ENCODE measurements around the gene KCTD3.

Gene KCTD3

GRCh38 chr1:215566556-215567490, at the start of gene KCTD3:
KCTD3 (plus strand) TSS chr1:215567304; CDS start chr1:215567686, 382 bp downstream.
- DNase-seq: peak; percentile 13

DNA sequence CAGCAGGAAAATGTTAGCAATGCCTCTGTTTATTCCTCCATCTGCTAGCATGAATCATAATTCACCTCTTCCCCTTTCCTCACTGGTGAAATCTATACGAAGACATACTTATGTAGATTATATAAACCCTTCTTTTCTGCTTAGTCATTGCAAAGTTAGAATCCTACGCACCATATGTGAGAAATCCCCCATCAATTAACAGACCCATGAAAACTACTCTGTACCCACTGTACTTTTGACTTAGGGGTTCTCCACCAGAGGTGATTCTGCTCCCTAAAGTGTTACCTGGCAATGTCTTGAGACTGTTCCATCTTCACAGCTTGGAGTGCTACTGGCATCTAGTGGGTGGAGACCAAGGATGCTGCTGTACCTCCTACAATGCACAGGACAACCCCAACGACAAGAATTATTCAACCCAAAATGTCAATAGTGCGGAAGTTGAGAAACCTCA, 49.6 kb upstream of the KCTD3 start:
- DNase-seq: no peak

GRCh38 chr1:215518594-215518993, 48.5 kb upstream of the KCTD3 start:
- no peak for DNase-seq

DNA sequence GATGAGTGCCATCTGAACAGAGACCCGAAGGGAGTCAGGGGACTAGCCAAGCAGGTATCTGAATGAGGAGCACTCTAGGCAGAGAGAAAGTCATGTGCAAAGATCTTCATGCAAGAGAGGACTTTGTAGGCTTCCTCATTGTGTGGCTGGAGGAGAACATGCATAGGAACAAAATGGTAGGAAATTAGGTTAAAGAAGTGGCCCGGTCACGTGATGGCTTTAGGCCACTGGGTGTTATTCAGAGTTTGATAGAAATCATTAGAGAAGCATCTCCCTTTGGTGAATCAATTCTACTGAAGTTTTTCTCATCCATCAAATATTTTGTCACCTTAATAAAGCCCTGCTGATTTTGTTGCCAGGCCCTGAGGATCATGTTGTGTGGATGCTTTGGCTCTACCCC, 45.8 kb upstream of the KCTD3 start:
- DNase-seq: no peak

DNA sequence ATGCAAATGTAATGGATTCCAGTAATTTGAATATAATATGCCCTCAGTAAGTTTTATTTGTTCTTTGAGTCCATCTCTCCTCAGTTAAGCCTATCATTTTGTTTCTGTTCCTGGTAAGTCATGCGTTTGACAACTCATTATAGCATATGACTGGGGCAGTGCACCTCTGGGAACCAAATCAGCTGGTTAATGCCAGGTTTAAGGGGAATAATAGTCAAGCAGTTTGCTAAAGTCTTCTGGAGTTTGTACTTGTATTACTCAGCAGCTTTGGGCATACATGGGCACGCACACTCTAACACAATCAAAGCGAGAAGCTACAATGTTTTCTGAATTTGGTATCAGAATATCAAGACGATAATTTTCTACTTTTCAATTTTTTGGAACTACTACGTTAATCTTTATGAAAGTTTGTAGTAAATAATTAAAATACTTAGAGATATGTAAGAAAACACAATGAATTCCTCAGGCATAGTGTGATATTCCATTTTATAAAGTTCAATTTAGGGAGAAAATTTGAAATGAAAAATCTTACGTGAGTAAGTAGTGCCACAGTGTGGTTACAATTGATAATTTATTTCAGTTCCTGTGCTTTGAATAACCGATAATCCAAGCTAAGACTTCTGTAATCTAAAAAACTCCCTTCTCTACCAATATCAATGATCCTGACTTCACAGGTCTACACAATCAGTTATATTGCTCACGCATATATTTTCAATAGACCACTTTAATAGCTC, 43.8 kb upstream of the KCTD3 start:
- no peak for DNase-seq

DNA sequence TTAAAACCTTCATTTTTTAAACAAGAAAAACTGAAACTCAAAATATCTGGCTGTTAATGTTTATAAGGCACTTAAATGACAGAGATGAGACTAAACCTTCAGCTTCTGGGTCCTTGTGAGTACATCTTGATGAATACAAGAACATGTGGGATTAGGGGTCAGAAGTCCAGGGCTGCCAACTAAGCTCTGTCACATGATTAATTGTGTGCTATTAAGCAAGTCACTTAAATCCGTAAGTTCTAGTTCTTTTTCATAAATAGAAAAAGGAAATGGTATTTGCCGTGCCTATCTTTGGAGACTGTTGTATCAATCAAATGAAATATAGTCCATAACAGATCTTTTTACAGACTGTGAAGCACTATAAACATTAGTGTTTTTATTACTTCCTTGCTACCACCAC, 43.2 kb upstream of the KCTD3 start:
- DNase-seq: no peak

DNA sequence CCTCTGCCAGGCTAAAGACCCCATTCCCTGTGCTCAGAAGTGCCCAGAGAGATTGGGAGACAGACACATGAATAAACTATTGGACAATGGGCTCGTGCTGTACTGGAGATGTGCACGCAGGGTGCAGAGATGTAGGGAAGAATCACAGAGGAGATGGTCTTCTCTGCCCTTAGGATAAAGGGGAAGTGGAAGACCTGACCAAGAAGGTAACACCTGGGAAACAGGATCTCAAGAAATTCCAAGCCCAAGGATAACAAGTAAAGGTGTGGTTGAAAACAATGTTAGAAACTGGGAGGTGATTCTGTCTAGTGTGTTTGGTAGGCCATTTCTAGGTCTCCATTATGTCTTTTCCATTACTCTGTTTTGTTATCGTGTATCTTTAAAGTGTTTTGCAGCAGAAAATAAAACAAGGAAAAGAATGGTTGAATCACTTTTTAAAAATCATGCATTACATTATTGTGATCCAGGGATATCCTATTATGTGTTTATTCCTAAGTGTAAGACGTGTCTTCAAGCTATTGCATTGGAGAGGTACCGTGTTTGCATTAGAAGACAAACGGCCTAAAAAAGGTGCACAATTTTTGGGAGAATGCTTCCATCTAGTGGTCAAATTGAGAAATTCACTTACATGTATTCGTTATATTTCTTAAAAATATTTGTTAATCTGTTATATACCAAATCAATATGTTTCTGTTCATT, 40.8 kb upstream of the KCTD3 start:
- no peak for DNase-seq

GRCh38 chr1:215526846-215527151, 40.3 kb upstream of the KCTD3 start:
- no peak for DNase-seq

DNA sequence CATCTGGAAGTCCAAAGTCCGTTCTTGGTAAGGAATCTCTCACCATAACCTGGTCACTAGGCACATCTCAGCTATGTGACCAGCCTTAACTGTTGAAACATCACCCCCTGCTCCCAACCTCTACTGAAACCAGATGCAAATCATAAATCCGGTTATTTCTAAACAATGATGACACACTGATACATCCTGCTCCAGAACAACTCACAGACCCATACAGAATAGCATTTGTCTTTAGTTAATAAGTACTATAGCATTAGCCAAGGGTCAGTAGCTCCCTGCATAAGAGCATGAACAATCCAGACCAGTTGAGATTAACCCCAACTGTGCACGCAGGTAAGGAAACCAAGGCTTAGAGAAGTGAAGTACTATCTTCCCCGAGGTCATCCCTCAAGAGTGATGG, 38.0 kb upstream of the KCTD3 start:
- DNase-seq: no peak

- DNase-seq: no peak
Measured at GRCh38 chr1:215529571-215529970, 37.5 kb upstream of the KCTD3 start.

DNA sequence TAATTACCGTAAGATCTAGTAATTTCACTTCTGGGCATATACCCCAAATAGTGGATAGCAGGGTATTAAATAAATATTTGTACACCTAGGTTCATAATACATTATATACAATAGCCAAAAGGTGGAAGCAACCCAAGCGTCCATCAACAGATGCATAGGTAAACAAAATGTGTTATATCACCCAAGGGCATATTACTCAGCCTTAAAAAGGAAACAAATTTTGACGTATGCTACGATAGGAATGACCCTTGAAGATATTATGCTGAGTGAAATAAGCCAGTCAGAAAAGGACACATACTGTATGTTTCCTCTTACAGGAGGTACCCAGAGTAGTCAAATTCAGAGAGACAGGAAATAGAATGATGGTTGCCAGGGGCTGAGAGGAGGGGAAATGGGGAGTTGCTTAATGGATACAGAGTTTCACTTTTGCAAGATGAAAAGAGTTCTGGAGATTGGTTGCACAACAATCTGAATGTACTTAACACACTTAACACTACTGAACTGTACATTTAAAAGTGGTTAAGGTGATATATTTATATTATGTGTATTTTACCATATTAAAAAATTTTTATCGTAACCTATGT, 36.6 kb upstream of the KCTD3 start:
- no peak for DNase-seq

GRCh38 chr1:215539803-215540570, 27.1 kb upstream of the KCTD3 start:
- DNase-seq: no peak

DNA sequence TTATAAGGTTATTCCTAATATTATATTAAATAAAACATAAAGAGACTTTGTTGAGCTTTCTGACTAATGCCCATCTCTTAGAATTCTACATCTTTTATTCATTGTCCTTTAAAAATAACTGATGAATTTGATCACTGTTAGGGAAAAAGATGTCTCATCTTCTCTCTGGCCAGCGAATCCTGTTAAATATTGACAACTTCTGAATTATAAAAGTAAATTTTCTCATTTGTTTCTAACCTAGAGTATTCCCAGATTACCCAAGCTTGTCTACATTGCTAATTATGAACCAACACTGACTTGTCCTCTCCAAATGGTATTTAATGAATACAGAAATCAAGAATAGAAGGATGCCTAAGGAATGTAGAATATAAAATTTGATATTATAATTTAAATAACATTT, 24.8 kb upstream of the KCTD3 start:
- DNase-seq: no peak

GRCh38 chr1:215543191-215543606, 23.9 kb upstream of the KCTD3 start:
- DNase-seq: no peak

- DNase-seq: no peak
Measured at GRCh38 chr1:215543806-215544205, 23.3 kb upstream of the KCTD3 start.

DNA sequence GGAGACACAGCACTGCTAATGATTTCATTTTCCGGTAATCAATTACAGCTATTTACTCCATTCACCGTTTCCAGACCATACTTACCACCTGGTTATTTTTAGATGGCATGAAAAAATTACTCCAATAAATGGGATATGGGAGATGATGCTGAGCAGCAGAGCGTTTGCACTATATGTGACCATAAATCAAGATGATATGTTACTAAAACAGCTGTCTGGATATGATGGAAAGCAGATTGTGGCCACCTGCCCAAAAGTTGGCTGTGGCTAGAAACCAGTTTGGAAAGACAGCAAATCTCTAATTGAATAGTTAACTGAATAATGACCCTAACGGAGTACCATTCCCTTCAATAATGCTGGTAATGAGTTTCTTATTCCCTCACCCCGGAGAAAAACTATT, 22.5 kb upstream of the KCTD3 start:
- DNase-seq: no peak

- no peak for DNase-seq
Measured at GRCh38 chr1:215545096-215545495, 22.0 kb upstream of the KCTD3 start.

GRCh38 chr1:215547011-215547410, 20.1 kb upstream of the KCTD3 start:
- DNase-seq: no peak

- no peak for DNase-seq
Measured at GRCh38 chr1:215551806-215552205, 15.3 kb upstream of the KCTD3 start.

GRCh38 chr1:215554865-215555264, 12.2 kb upstream of the KCTD3 start:
- DNase-seq: no peak

DNA sequence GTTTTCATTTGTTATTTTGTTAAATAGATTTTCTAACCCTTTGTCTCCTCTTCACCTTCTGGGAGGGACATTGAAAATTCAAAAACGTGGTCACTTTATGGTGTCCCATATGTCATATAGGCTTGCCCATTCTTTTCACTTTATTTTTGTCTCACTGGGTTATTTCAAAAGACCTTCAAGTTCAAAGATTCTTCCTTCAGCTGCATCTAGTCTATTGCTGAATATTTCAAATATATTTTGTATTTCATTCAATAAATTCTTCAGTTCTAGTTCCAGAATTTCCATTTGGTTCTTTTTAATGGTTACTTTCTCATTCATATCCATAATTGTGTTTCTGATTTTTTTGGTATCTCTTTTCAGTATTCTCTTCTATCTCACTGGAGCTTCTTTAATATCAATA, 11.6 kb upstream of the KCTD3 start:
- DNase-seq: no peak

DNA sequence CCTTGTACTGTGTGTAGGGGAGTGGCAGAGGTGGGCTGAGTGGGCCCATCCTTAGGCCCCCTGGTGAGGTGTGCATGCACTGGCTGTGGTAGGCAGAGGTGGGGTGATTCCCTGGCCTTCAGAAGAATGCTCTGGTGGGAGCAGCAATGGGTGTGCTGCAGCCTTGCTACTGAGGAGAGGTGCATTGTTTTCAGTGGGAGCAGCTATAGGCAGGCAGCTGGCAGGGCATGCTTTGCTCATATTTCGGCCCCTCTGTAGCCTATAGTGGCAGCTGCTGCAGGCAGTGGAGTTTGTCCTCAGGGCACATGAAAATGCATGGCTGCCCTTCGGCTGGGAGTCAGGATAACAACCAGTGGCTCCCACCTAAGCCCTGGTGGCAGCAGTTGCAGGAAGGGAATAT, 10.1 kb upstream of the KCTD3 start:
- DNase-seq: no peak

Measured in activated CD4-positive, alpha-beta T cell treated with anti-CD3 and anti-CD28 coated beads for 1 hour (primary cell).